DND-41 (cell line): ENCODE results near the gene FADS2.

Experiments used
- ATAC-seq: fragments of 200-7000 bp; cut with Tn5 transposase; 3 replicates; pipeline ENCODE4 v1.9.1; 2021; ENCODE audit warnings: low read depth; ENCODE audit not compliant: insufficient read depth
- DNase-seq: peaks from one replicate; pipeline ENCODE4 v3.0.0-alpha.2; 2020
- H2AFZ ChIP-seq: 2 replicates; pipeline ENCODE4 v1.6.0; 2012; ENCODE audit warnings: low read depth, low read length
- H3K27ac ChIP-seq: 2 replicates; pipeline ENCODE4 v1.5.1; 2012; ENCODE audit warnings: low read length, inconsistent platforms
- H3K27me3 ChIP-seq: fragments of 200-600 bp; sonication (generic); 2 replicates; pipeline ENCODE4 v1.6.0; 2012; ENCODE audit warnings: low read length, mild to moderate bottlenecking, inconsistent platforms; ENCODE audit not compliant: insufficient read depth, poor library complexity
- H3K36me3 ChIP-seq: 2 replicates; pipeline ENCODE4 v1.5.1; 2012; ENCODE audit warnings: low read length, inconsistent platforms; ENCODE audit not compliant: insufficient read depth
- H3K4me1 ChIP-seq: 2 replicates; pipeline ENCODE4 v1.5.1; 2012; ENCODE audit warnings: mild to moderate bottlenecking, low read length; ENCODE audit not compliant: insufficient read depth
- H3K4me2 ChIP-seq: 2 replicates; pipeline ENCODE4 v1.6.0; 2012; ENCODE audit warnings: mild to moderate bottlenecking, moderate library complexity, low read length, inconsistent platforms; ENCODE audit not compliant: insufficient read depth
- H3K4me3 ChIP-seq, 2 experiments: fragments of 200-600 bp in 1 of 2; shearing (Covaris generic) in 1 of 2; 2 replicates each; pipeline ENCODE4 v1.5.1; 2012 to 2016; ENCODE audit warnings: inconsistent platforms in 2 of 2, low read length in 2 of 2, mild to moderate bottlenecking in 2 of 2, low read depth in 1 of 2, moderate library complexity in 1 of 2
- H3K79me2 ChIP-seq: 2 replicates; pipeline ENCODE4 v1.6.0; 2012; ENCODE audit warnings: low read length, inconsistent platforms; ENCODE audit not compliant: insufficient read depth
- H3K9ac ChIP-seq: 2 replicates; pipeline ENCODE4 v1.6.0; 2012; ENCODE audit warnings: low read depth, mild to moderate bottlenecking, inconsistent platforms, low read length, moderate library complexity
- H3K9me3 ChIP-seq: 2 replicates; pipeline ENCODE4 v1.5.1; 2012; ENCODE audit warnings: low read length, moderate library complexity, mild to moderate bottlenecking, inconsistent platforms; ENCODE audit not compliant: insufficient read depth, severe bottlenecking
- H4K20me1 ChIP-seq: 2 replicates; pipeline ENCODE4 v1.6.0; 2012; ENCODE audit warnings: low read length; ENCODE audit not compliant: insufficient read depth
- CTCF ChIP-seq: IDR thresholded peaks from 2 replicates; pipeline ENCODE4 v1.5.1; 2012; ENCODE audit warnings: borderline replicate concordance, low read length, moderate library complexity, mild to moderate bottlenecking; ENCODE audit not compliant: poor library complexity, severe bottlenecking; ENCODE audit errors: extremely low read depth
- EZH2 ChIP-seq: IDR thresholded peaks from 3 replicates; pipeline ENCODE4 v1.6.1; 2012; ENCODE audit warnings: borderline replicate concordance, low read depth, mild to moderate bottlenecking, moderate library complexity, low read length, inconsistent platforms; ENCODE audit not compliant: severe bottlenecking

Gene FADS2

DNA sequence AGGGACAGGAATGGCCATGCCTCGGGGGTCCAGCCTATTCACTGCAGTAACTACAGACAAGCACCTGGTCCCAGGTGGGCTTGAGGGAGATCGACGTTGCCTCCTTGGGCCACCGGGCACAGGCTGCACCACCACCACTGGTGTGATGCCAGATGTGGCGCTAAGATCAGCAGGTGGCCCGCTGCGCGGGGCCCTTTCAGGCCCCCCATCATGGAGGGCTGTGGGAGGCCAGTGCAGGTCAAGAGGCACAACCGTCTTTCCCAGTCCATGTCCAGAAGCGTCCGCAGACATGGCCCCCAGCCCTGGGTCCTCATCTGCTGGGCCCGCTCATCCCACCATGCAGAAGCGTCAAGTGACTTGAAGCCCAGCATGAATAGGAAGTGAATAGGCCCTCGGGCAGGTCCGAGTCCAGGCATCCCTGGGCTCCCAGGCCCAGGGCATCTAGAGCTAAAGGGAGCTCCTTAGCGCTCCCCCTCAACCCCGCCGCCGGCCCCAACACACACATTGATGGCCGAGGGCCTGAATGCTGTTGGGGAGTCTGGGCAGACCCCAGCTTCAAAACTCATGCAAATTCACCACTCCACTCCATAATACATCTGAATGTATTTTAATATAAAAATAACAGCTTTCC lies 45.0 kb downstream of the FADS2 start:
- no peak for DNase-seq
- Histone ChIP-seq H3K4me3 (no peak overlapping the region), H3K79me2 (no peaks in the 10 kb centered on the region), H3K4me2 (no peak overlapping the region), H3K27ac (no peak overlapping the region), H3K9me3 (no peaks in the 10 kb centered on the region), H2AFZ (no peak overlapping the region), H3K36me3 (no peaks in the 10 kb centered on the region), H4K20me1 (peaks cover 8% of the 10 kb centered on the region; the same call in 1 of the 2 replicates), H3K9ac (no peak overlapping the region), H3K27me3 (no peaks in the 10 kb centered on the region), H3K4me1 (0 out of 2 replicates have a peak, but pooled peaks cover 4% of the 10 kb centered on the region)
- TF ChIP-seq EZH2 (no peak), CTCF (no peak)
- no peak for ATAC-seq

- H3K9me3 ChIP-seq = no peaks in the 10 kb centered on the region
- H3K36me3 ChIP-seq = no peaks in the 10 kb centered on the region
- no peak for ATAC-seq
- H4K20me1 ChIP-seq = peaks cover 8% of the 10 kb centered on the region; the same call in 1 of the 2 replicates
- H3K79me2 ChIP-seq = no peaks in the 10 kb centered on the region
- no peaks in the 10 kb centered on the region for H3K27me3 ChIP-seq
- TF ChIP-seq EZH2 (no peak), CTCF (no peak)
- H3K4me2 ChIP-seq = no peak overlapping the region
- H3K4me1 ChIP-seq = 0 out of 2 replicates have a peak, but pooled peaks cover 4% of the 10 kb centered on the region
- no peak overlapping the region for H3K9ac ChIP-seq
- H2AFZ ChIP-seq = no peak overlapping the region
- no peak overlapping the region for H3K27ac ChIP-seq
- no peak overlapping the region for H3K4me3 ChIP-seq
- DNase-seq = no peak
These were observed 45.7 kb downstream of the FADS2 start for GRCh38 chr11:61873588-61874376.

DNA sequence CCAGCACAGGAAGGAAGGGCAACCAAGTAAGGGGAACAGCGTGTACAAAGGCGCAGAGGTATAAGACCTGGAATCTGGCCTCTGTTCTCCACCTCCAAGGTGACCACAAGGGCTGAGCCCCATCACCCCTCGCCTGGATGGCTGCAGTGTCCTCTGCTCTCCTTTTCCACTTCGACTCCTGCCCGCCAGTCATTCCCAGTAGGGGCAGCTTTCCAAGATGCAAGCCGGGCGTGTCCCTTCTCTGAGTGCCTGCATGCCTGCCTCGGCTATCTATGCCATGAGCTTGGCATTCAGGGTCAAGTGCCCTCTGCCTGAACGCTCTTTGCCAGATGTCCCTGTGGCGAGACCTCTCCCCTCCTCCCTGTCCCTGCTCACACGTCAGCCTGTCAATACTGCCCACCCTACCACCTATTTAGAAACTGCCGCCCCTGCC lies 46.3 kb downstream of the FADS2 start:
- DNase-seq = no peak
- H3K4me1 ChIP-seq = 0 out of 2 replicates have a peak, but pooled peaks cover 4% of the 10 kb centered on the region

More for the DNA sequence above, 46.3 kb downstream of the FADS2 start:
- no peak for TF ChIP-seq EZH2
- no peak for TF ChIP-seq CTCF
- Histone ChIP-seq H3K27me3 (no peaks in the 10 kb centered on the region), H2AFZ (no peak overlapping the region), H3K4me2 (no peak overlapping the region), H3K9ac (no peak overlapping the region), H3K9me3 (no peaks in the 10 kb centered on the region), H3K79me2 (no peaks in the 10 kb centered on the region), H3K36me3 (no peaks in the 10 kb centered on the region), H4K20me1 (0 out of 2 replicates have a peak, but pooled peaks cover 8% of the 10 kb centered on the region), H3K27ac (no peak overlapping the region), H3K4me3 (no peak overlapping the region)
- no peak for ATAC-seq
